C4-2B (cell line): ENCODE results near the gene SNX8.

Source experiments
- H3K27ac ChIP-seq: fragments of 450-650 bp; 2 replicates; pipeline ENCODE4 v1.5.1; 2017
- CTCF ChIP-seq: fragments of 450-650 bp; conservative IDR thresholded peaks from 2 replicates; pipeline ENCODE4 v1.5.1; 2017; ENCODE audit warnings: mild to moderate bottlenecking
- ZFX ChIP-seq: fragments of 450-650 bp; IDR thresholded peaks from 2 replicates; pipeline ENCODE4 v1.6.1; 2017

SNX8 gene

GRCh38 chr7:2202901-2203765 lies 111.1 kb downstream of the SNX8 start:
- no peak for TF ChIP-seq CTCF
- no peak for TF ChIP-seq ZFX
- H3K27ac ChIP-seq = no peak overlapping the region

GRCh38 chr7:2202361-2202761 lies 111.9 kb downstream of the SNX8 start:
- TF ChIP-seq ZFX (no peak), CTCF (no peak)
- no peak overlapping the region for H3K27ac ChIP-seq
